ENCODE measurements around the gene ZNF565. TPM values are rescaled to one million over a fixed set of nuclear protein-coding genes. Genes with fewer than 3 reads are reported as not detected.

The ZNF565 gene
- total RNA-seq, 1 experiment from 2014 or later = 3.2 TPM

- BruUV-seq (replicated peaks) = TSS peak; percentile 88
- H3K36me3 ChIP-seq (ENCODE audit: control insufficient read depth in 1 of 2, insufficient read depth in 2 of 2, low read length in 2 of 2) = peaks cover 4 to 10% of the 10 kb centered on the region in 2 experiments; a peak in 3 of 4 replicates
- H4K20me1 ChIP-seq (ENCODE audit: insufficient read depth) = peaks cover 5% of the 10 kb centered on the region; the same call in 1 of the 2 replicates
- no peaks in the 10 kb centered on the region for H3K27me3 ChIP-seq (ENCODE audit: insufficient read depth, low read length)
- H3K27ac ChIP-seq (ENCODE audit: low read depth, low read length) = peak overlapping the region; percentile 88
- TF ChIP-seq TCF7L2 (IDR thresholded peaks at IDR 0.05; ENCODE audit: borderline replicate concordance, extremely low read depth, insufficient read depth, insufficient read length) (no peak), ELF1 (IDR thresholded peaks at IDR 0.05; ENCODE audit: borderline replicate concordance, low read depth) (no peak), CTCF (IDR thresholded peaks at IDR 0.05 in 2 of 3, conservative IDR thresholded peaks at IDR 0.05 in 1 of 3; ENCODE audit: borderline replicate concordance in 1 of 3, insufficient read depth in 1 of 3, low read depth in 2 of 3, low read length in 2 of 3) (no peak), SP1 (IDR thresholded peaks at IDR 0.05; ENCODE audit: low read depth) (no peak)
- no peak for DNase-seq (ENCODE audit: low read depth, low spot score)
- POLR2A ChIA-PET = interaction anchor here (1.0 to 1.5 kb wide), 7 partner anchors 9 to 1002 kb away, joined by 3 to 7 read pairs (median 5); partner anchors contain the start of genes POLR2I, TBCB and ZNF566
- peaks cover 10 to 18% of the 10 kb centered on the region in 2 experiments for H3K4me1 ChIP-seq (ENCODE audit: control insufficient read depth in 1 of 2, insufficient read depth in 2 of 2, low read length in 2 of 2)
- no peak for ATAC-seq
- CTCF ChIA-PET = interaction anchor here (2.0 kb wide), 1 partner anchor 9 kb away, joined by 4 read pairs; no protein-coding TSS in a partner anchor
- RAD21 ChIA-PET (ENCODE audit: low non-redundant PET in 1 of 2, low total read pairs in 2 of 2, uncharacterized antibody in 2 of 2, unreplicated experiment in 2 of 2) = no interaction called here
- no peak overlapping the region for H2AFZ ChIP-seq (ENCODE audit: low read depth, low read length, poor library complexity, severe bottlenecking)
- H3K79me2 ChIP-seq (ENCODE audit: insufficient read depth, low read length) = peaks cover 71% of the 10 kb centered on the region
- intact Hi-C loops (cut with micrococcal nuclease) = loop anchor here (10.0 kb wide), 3 partner anchors 159 to 999 kb away; partner anchors contain the start of genes ZFP14, ZNF383, ZNF567 and ZNF585B
- H3K4me2 ChIP-seq (ENCODE audit: low read length) = peak overlapping the region; percentile 95
- peak overlapping the region; percentile 95 for H3K9ac ChIP-seq (ENCODE audit: low read length)
- H3K9me2 ChIP-seq (ENCODE audit: insufficient read depth) = no peaks in the 10 kb centered on the region
- no peaks in the 10 kb centered on the region for H3K9me3 ChIP-seq (ENCODE audit: control insufficient read depth in 1 of 2, insufficient read depth in 1 of 2, low read depth in 1 of 2, low read length in 2 of 2)
- peak overlapping the region; percentile 87 to 99 for H3K4me3 ChIP-seq (replicated peaks in 1 of 2; ENCODE audit: low read depth in 1 of 2, low read length in 2 of 2)
Observed at GRCh38 chr19:36215276-36216123, 1.0 kb upstream of the ZNF565 start.
